NOMO-1 treated with DMSO at 0.1 percent for 48 hours (cell line): ENCODE measurements around the gene SELENOO.

Source experiments
- DNase-seq: peaks from one replicate; lab custom pipeline; 2025; ENCODE audit not compliant: unreplicated experiment; lab: John Stamatoyannopoulos, UW

SELENOO gene

GRCh38 chr22:50264104-50264745 is 63.4 kb downstream of the SELENOO start:
- no peak for DNase-seq

DNA sequence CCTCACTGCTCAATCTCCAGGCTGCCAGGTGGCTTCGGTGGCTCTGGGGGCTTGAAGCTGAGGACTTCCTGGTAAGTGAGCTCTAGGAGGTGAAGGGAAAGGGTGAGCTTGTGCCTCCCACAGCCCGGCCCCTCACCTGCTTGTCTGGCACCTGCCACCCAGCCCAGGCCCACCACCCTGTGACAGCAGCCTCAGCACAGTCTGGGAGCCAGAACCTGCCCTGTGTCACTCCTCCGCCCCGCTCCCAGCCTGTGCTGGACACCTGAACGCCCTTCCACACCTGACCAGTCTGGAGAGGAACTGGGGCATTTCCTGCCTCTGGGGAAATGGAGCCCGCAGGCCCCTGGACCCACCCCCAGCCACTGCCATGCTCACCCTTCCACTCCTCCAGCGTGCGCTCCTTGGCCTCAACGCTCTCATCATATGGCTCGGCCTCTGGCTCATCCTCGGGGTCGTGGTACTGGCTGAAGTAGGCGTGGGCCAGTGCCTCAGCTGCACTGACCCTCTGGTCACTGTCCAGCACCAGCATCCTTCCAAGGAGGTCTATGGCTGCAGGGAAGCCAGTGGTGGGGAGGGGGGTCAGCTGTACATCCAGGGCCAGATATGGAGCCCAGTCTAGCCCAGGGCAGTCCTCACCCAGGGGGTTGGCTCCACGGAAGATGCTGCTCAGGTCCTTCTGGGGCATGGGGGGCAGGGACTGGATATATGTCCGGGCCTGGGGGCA is 64.3 kb downstream of the SELENOO start:
- no peak for DNase-seq

GRCh38 chr22:50266994-50267393 is 66.2 kb downstream of the SELENOO start:
- DNase-seq = no peak
